Uterus (tissue), 4 donors: ENCODE measurements around the gene ELF2. TPM values are rescaled to one million over a fixed set of nuclear protein-coding genes. Genes with fewer than 3 reads are reported as not detected.

Experiments used
- DNase-seq, 2 donors: peaks; one replicate each; pipeline ENCODE4 v3.0.0-alpha.2; 2019 to 2020
- H3K27ac ChIP-seq, 2 donors: fragments of 200-600 bp; sonication (generic); 1 replicate in 1 of 2; 2 replicates in 1 of 2; pipeline ENCODE4 v1.5.1; 2016 to 2018
- H3K27me3 ChIP-seq, 2 donors: fragments of 200-600 bp; sonication (generic); one replicate each; pipeline ENCODE4 v1.5.1; 2018 to 2019; ENCODE audit warnings: control low read depth in 1 of 2
- H3K36me3 ChIP-seq, 2 donors: fragments of 200-600 bp; sonication (generic); one replicate each; pipeline ENCODE4 v1.5.1; 2019; ENCODE audit warnings: control low read depth in 1 of 2
- H3K4me1 ChIP-seq, 2 donors: fragments of 200-600 bp; sonication (generic); one replicate each; pipeline ENCODE4 v1.5.1; 2018 to 2019; ENCODE audit warnings: control low read depth in 1 of 2
- H3K4me3 ChIP-seq, 2 donors: fragments of 200-600 bp; sonication (generic); 1 replicate in 1 of 2; 2 replicates in 1 of 2; pipeline ENCODE4 v1.5.1; 2018 to 2019; ENCODE audit warnings: mild to moderate bottlenecking in 1 of 2
- H3K9me3 ChIP-seq, 2 donors: fragments of 200-600 bp; sonication (generic); one replicate each; pipeline ENCODE4 v1.5.1; 2019; ENCODE audit warnings: control low read depth in 1 of 2
- CTCF ChIP-seq, 4 experiments: fragments of 200-600 bp in 2 of 4; fragments of 450-650 bp in 2 of 4; sonication (generic) in 2 of 4; IDR thresholded peaks; one replicate each; pipeline ENCODE4 v1.5.1; 2016 to 2019; ENCODE audit warnings: antibody characterized with exemption in 4 of 4, mild to moderate bottlenecking in 2 of 4, moderate library complexity in 1 of 4
- POLR2A ChIP-seq, 2 donors: fragments of 450-650 bp; IDR thresholded peaks; one replicate each; pipeline ENCODE4 v1.6.1; 2016; ENCODE audit warnings: antibody characterized with exemption in 2 of 2, mild to moderate bottlenecking in 1 of 2, moderate library complexity in 1 of 2
- intact Hi-C: fragments of 100-400 bp; cut with DNase I; formaldehyde crosslinking; loops from one replicate; pipeline ENCODE4 v1.15.1; 2023; ENCODE audit warnings: low total_unique reads
- total RNA-seq, 4 donors: library from RNA; depleted of rRNA in 3 of 4; stranded (reverse); fragments of >200 nt in 3 of 4; gene quantifications; one replicate each; pipeline versions ENCODE4 v1.1.0 to v1.2.4, GENCODE V29; 2014 to 2023
- donor health status: DM: yes; HTN: yes; CAD: no.

Gene ELF2
- 100 to 1,000 TPM in 2 of 4 donors, 10 to 100 TPM in 2; 65.8 to 103 (median 86.0) TPM for total RNA-seq

GRCh38 chr4:139177049-139177868, at the start of gene ELF2:
TSS of gene ELF2 (minus strand) at chr4:139177218. CDS start at chr4:139137701, 39,517 bp downstream.
- peak; percentile 92 to 93 for DNase-seq
- TF ChIP-seq CTCF (IDR thresholded peaks at IDR 0.05) (no peak), POLR2A (IDR thresholded peaks at IDR 0.05) (no peak)
- Histone ChIP-seq H3K27ac (peak within 1 kb of the TSS; percentile 98), H3K9me3 (no peaks in the 10 kb centered on the region), H3K27me3 (no peaks in the 10 kb centered on the region), H3K4me3 (peak within 1 kb of the TSS; percentile 75 to 77), H3K36me3 (no peaks in the 10 kb centered on the region), H3K4me1 (no peaks in the 10 kb centered on the region)
- intact Hi-C loops: loop anchor here (10.0 kb wide), 1 partner anchor 92 kb away; no protein-coding TSS in a partner anchor

- Histone ChIP-seq H3K4me1 (no peaks in the 10 kb centered on the region), H3K27me3 (no peaks in the 10 kb centered on the region), H3K27ac (no peak overlapping the region), H3K36me3 (no peaks in the 10 kb centered on the region), H3K4me3 (no peak overlapping the region), H3K9me3 (no peaks in the 10 kb centered on the region)
- peak in 1 of 2 donors; percentile 35 for DNase-seq
- intact Hi-C loops: no loop called here
- TF ChIP-seq POLR2A (IDR thresholded peaks at IDR 0.05) (no peak), CTCF (IDR thresholded peaks at IDR 0.05) (no peak)
Measured at GRCh38 chr4:139223682-139224317, 46.8 kb upstream of the ELF2 start.

- Histone ChIP-seq H3K4me3 (no peak overlapping the region), H3K9me3 (no peaks in the 10 kb centered on the region), H3K36me3 (no peaks in the 10 kb centered on the region), H3K27ac (no peak overlapping the region), H3K4me1 (no peaks in the 10 kb centered on the region), H3K27me3 (no peaks in the 10 kb centered on the region)
- TF ChIP-seq CTCF (IDR thresholded peaks at IDR 0.05) (no peak), POLR2A (IDR thresholded peaks at IDR 0.05) (no peak)
- DNase-seq: no peak
- intact Hi-C loops: no loop called here
Measured at GRCh38 chr4:139222215-139222614, 45.2 kb upstream of the ELF2 start.

- H3K27ac ChIP-seq: no peak overlapping the region
- H3K27me3 ChIP-seq: no peaks in the 10 kb centered on the region
- no peaks in the 10 kb centered on the region for H3K4me1 ChIP-seq
- TF ChIP-seq CTCF (IDR thresholded peaks at IDR 0.05) (no peak), POLR2A (IDR thresholded peaks at IDR 0.05) (no peak)
- no peaks in the 10 kb centered on the region for H3K9me3 ChIP-seq
- no peak overlapping the region for H3K4me3 ChIP-seq
- H3K36me3 ChIP-seq: no peaks in the 10 kb centered on the region
- no peak for DNase-seq
- intact Hi-C loops: no loop called here
Measured at GRCh38 chr4:139221687-139222086, 44.7 kb upstream of the ELF2 start.

GRCh38 chr4:139219450-139220055, 42.5 kb upstream of the ELF2 start:
- Histone ChIP-seq H3K27ac (no peak overlapping the region), H3K4me3 (no peak overlapping the region), H3K27me3 (no peaks in the 10 kb centered on the region), H3K4me1 (no peaks in the 10 kb centered on the region), H3K36me3 (no peaks in the 10 kb centered on the region), H3K9me3 (no peaks in the 10 kb centered on the region)
- TF ChIP-seq CTCF (IDR thresholded peaks at IDR 0.05): no peak
- no peak for TF ChIP-seq POLR2A (IDR thresholded peaks at IDR 0.05)
- DNase-seq: no peak
- intact Hi-C loops: no loop called here
